C4-2B (cell line): ENCODE data around the gene ZNF598.

ENCODE experiments used
- H3K27ac ChIP-seq: fragments of 450-650 bp; 2 replicates; pipeline ENCODE4 v1.5.1; 2017
- ZFX ChIP-seq: fragments of 450-650 bp; IDR thresholded peaks from 2 replicates; pipeline ENCODE4 v1.6.1; 2017
- TF ChIP-seq, protein P1 (sequence below): fragments of 450-650 bp; conservative IDR thresholded peaks from 2 replicates; pipeline ENCODE4 v1.5.1; 2017; ENCODE audit warnings: mild to moderate bottlenecking

The ZNF598 gene

DNA sequence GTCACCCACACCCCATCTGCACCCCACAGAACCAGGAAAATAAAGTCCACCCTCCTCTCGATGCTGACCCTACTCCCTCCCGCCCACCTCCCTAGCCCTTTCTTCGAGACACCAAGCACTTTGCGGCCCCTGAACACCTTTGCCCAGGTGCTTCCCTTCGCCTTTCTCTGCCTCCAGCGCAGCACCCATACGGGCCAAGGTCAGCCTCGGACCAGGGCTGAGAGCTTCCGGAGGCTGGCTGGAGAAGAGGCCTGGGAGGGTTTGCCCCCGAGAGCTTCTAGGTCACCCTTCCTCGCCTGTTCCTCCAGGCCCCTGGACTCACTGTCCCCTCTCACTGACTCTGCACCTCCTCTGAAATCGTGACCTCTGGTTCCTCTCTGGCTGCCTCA, 14.4 kb upstream of the ZNF598 start:
- peak overlapping the region; percentile 74; the same call in 1 of the 2 replicates for H3K27ac ChIP-seq
- TF ChIP-seq, protein P1, sequence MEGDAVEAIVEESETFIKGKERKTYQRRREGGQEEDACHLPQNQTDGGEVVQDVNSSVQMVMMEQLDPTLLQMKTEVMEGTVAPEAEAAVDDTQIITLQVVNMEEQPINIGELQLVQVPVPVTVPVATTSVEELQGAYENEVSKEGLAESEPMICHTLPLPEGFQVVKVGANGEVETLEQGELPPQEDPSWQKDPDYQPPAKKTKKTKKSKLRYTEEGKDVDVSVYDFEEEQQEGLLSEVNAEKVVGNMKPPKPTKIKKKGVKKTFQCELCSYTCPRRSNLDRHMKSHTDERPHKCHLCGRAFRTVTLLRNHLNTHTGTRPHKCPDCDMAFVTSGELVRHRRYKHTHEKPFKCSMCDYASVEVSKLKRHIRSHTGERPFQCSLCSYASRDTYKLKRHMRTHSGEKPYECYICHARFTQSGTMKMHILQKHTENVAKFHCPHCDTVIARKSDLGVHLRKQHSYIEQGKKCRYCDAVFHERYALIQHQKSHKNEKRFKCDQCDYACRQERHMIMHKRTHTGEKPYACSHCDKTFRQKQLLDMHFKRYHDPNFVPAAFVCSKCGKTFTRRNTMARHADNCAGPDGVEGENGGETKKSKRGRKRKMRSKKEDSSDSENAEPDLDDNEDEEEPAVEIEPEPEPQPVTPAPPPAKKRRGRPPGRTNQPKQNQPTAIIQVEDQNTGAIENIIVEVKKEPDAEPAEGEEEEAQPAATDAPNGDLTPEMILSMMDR = no peak
- TF ChIP-seq ZFX = no peak

GRCh38 chr16:2023092-2024031, 13.7 kb upstream of the ZNF598 start:
- TF ChIP-seq, protein P1 = peak; percentile 94
- TF ChIP-seq ZFX = no peak
- peak overlapping the region; percentile 74 for H3K27ac ChIP-seq

DNA sequence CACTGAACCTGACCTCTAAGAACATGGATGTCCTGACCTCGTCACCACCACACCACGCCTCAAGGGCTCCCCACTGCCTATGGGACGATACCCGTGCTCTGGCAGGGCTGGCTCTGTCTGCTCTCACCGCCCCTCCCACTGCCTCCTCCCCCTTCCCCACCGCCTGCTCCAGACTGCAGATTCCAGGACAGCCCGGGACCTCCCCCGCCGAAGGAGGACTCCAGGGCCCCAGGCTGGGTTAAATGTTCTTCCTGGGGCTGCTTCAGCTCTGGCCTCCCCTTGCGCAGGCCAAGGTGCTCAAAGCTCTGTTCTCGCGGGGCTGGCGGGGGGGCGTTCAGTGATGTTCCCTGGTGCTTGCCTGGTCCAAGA, 13.1 kb upstream of the ZNF598 start:
- TF ChIP-seq ZFX = no peak
- TF ChIP-seq, protein P1 = no peak
- H3K27ac ChIP-seq = peak overlapping the region; percentile 74

DNA sequence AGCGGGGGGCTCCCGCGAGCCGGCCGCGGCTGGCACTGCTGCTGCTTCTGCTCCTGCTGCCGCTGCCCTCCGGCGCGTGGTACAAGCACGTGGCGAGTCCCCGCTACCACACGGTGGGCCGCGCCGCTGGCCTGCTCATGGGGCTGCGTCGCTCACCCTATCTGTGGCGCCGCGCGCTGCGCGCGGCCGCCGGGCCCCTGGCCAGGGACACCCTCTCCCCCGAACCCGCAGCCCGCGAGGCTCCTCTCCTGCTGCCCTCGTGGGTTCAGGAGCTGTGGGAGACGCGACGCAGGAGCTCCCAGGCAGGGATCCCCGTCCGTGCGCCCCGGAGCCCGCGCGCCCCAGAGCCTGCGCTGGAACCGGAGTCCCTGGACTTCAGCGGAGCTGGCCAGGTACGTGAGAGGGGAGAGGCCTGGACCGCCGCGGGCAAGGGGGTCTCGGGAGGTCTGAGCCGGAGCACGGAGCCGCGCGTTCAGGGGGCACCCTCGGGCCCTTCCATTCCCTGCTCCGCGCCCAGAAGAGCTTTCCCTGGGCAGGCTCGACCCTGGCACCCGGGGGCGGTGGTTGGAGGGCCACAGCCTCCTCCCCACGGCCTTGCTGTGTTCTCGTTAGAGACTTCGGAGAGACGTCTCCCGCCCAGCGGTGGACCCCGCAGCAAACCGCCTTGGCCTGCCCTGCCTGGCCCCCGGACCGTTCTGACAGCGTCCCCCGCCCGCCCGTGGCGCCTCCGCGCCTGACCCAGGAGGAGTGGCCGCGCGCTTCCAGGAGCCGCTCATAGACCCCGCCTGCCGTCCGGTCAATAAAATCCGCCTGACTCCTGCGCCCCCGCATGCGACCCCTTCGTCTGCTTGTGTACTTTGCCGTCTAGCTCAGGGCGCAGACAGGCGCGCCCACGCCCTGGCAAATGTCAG, 10.6 kb upstream of the ZNF598 start:
- no peak overlapping the region for H3K27ac ChIP-seq

DNA sequence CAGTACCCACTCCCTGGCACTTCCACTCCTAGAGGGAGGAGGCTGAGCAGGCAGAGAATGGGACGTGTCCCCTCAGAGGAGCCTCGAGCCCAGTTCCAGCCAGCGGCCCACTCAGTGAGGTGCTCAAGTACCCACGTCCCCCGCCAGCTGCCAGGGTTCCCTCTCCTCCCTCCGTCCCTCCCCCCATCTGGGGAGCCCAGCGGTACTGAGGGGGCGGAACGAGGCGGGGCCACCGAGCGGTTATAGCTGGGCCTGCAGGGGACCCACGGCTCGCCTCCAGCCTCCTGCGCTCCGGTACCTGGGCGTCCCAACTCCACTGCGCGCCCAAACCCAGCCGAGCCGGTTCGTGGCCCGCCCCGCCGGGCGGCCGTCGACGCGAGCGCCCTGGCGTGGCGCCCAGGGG, 9.9 kb upstream of the ZNF598 start, which contains the start of gene NPW:
Gene NPW, plus strand, starts transcription at position 268 of the 403 bp plus-strand sequence.
- H3K27ac ChIP-seq = no peak within 1 kb of the TSS
- TF ChIP-seq, protein P1 = no peak
- no peak for TF ChIP-seq ZFX

More for the DNA sequence above, 10.6 kb upstream of the ZNF598 start:
- no peak for TF ChIP-seq ZFX
- TF ChIP-seq, protein P1 = no peak

DNA sequence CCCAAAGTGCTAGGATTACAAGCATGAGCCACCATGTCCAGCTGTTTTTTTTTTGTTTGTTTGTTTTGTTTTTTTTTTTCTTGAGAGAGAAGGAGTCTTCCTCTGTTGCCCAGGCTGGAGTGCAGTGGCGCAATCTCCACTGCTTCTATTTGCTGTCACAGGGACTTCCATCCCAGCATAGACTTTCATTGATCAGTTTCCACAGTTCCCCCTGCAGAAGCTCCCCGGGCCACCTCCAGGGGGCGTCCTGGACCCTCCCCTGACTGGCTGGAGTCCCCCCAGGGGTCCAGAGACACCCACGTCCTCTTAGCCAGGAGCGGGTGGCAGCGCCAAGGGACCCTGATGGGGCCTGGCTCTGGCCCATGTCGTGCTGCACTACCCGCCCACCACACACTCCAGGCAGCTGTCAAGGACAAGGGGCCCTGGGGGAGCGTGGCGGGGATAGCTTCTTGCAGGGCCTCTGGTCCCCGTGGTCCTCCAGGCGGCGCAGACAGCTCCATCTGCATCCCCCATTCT, 6.8 kb upstream of the ZNF598 start:
- H3K27ac ChIP-seq = peak overlapping the region; percentile 89
- TF ChIP-seq, protein P1 = peak; percentile 68
- no peak for TF ChIP-seq ZFX
